B cell (primary cell): ENCODE data around the gene ZNF620.

Experiments
- CTCF ChIP-seq: fragments of 200-600 bp; IDR thresholded peaks from one replicate; pipeline ENCODE4 v1.8.0; 2022; ENCODE audit warnings: antibody characterized with exemption, mild to moderate bottlenecking
- EZH2 ChIP-seq: IDR thresholded peaks from 2 replicates; pipeline ENCODE4 v1.6.1; 2012; ENCODE audit warnings: borderline replicate concordance, low read depth, mild to moderate bottlenecking, moderate library complexity, low read length; ENCODE audit not compliant: insufficient read depth, poor library complexity, severe bottlenecking

GRCh38 chr3:40476478-40477470 is 29.1 kb upstream of the ZNF620 start, which contains the start of gene ZNF619:
- TF ChIP-seq CTCF (no peak), EZH2 (no peak)
